HG03064 (cell line): Measurements from ENCODE around the gene DRC1.

Source experiments
- ATAC-seq: cut with Tn5 transposase; IDR thresholded peaks from one replicate; pipeline ENCODE4 v1.9.1; 2021; ENCODE audit warnings: low read depth; ENCODE audit not compliant: unreplicated experiment

Gene DRC1

DNA sequence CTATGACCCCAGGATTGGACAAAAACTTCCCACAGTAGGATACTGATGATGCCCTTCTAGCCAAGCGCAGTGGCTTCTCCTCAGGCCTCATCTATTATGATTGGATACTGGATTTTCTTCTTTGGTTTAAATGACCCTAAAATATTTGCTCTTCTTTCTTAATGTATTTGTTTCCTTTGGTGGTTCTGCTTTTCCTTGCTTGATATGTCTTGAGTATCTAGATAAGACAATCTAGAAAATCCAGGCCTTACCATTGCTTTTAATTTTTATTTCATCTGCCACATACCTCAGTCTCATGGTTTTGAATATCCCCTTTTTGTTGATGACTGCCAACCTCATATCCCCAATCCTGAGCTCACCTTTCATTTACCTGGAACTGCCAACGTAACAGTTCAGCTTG lies 40.6 kb downstream of the DRC1 start:
- no peak for ATAC-seq

GRCh38 chr2:26442707-26443106 lies 41.0 kb downstream of the DRC1 start:
- ATAC-seq = no peak

GRCh38 chr2:26444236-26444635 lies 42.5 kb downstream of the DRC1 start:
- no peak for ATAC-seq

DNA sequence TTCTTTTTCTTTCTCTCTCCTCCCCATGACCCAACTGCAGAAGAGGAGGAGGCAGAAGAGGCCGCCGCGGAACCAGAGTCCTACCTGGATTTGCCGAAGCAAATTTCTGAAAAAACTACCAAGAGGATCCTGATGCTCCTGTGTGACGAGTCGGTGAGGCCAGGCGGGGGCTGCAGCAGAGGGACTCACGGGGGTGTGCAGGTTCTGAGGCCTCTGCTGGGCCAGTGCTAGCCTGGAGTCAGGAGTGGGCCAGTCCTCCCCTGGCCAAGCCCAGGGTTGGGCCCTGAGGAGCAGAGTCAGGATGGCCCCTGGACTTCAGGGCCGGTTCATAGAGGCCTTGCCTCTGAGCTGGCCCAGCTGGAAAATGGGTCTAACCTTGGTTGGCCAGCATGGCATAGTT lies 46.9 kb downstream of the DRC1 start:
- no peak for ATAC-seq

DNA sequence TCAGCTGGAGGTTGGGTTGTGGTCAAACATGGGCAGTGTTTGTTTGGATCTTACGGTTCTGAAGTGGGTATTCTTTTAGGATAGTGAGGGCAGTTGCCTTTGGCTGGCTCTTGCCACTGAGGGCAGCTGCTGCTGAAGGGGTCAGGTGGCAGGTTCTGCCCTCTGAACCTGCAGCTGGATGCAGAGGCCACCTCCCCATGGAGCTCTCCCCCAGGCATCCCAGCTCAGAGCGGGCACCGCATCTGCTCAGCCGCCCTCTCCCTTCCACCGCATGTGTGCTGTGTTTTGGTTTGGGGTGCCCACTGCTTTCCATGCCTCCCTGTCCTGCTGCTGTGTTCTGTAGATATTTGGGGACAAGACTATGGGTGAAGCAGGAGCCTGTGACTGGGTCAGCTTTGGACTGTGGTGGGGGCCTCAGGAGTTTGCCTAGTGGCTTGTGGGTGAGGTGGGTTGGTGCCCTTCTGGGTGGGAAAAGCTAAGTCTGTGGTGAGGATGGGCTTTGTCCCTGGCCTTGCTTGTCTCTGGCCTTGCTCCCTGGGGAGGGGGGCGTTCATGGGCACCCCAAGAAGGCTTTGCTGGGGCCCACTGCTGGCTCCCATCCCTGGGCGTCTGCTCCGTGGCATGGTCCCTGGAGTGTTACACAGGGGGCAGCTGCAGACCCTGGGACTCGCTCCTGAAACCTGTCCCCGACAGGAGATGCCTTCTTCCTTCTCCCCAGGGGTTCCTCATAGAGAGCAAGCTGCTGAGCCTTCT lies 47.7 kb downstream of the DRC1 start:
- ATAC-seq = no peak

- no peak for ATAC-seq
Measured at GRCh38 chr2:26450031-26450635, 48.4 kb downstream of the DRC1 start.

DNA sequence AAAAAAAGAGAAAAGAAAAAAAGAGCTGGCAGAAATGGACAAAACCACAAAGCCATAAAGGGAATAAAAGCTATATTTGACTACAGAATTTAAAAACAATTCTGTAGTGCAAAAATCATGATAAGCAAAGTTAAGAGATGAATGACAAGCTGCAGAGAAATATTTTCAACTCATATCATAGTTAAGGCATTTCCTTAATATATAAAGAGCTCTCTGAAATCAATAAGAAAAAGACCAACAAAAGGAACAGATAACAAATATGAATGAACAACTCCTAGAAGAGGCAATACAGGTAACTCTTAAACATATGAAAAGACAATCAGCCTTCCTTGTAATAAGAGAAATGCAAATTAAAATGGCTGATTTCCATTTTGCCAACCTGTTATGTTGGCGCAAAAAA lies 50.0 kb downstream of the DRC1 start:
- no peak for ATAC-seq

GRCh38 chr2:26453421-26454329 lies 52.0 kb downstream of the DRC1 start:
- ATAC-seq = no peak

- ATAC-seq = no peak
Measured at GRCh38 chr2:26454561-26455001, 52.9 kb downstream of the DRC1 start.

- no peak for ATAC-seq
Measured at GRCh38 chr2:26455037-26455669, 53.4 kb downstream of the DRC1 start.

DNA sequence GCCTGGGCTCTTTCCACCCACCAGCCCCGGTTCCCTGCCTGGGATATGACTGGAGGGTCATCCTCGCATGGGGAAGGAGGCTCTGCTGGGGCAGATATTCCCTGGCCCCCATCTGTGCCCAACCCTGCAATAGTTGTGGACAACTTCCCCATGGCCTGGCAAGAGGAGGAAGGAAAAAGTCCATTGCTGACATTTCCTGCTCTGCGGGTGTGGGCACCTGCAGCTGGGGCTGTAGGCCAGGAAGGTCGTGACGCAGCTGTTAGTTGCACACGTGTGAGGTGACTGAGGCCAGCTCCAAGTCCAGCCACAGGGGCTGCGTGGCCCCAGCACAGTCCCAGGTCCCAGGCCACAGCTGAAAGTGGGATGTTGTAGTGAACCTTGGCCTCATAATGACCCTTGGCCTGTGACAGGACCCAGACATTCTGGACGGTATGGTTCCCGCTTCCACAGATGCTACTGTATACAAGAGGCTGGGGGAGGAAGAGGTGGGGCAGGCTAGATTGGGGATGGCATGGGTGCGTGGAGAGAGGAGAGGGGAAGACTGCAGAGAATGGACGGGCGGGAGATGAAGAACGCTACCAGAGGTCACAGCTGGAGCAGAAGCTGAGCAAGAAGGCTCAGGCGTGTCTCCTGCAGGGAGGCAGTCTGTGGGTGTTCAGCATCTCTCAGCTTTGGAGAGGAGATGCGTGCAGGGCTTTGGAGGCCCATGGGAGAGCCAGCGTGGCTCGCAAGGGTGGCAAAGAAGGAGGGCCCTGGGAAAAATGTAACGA lies 54.1 kb downstream of the DRC1 start:
- no peak for ATAC-seq

GRCh38 chr2:26456440-26457250 lies 54.9 kb downstream of the DRC1 start:
- no peak for ATAC-seq

- no peak for ATAC-seq
Measured at GRCh38 chr2:26457251-26457666, 55.5 kb downstream of the DRC1 start.

DNA sequence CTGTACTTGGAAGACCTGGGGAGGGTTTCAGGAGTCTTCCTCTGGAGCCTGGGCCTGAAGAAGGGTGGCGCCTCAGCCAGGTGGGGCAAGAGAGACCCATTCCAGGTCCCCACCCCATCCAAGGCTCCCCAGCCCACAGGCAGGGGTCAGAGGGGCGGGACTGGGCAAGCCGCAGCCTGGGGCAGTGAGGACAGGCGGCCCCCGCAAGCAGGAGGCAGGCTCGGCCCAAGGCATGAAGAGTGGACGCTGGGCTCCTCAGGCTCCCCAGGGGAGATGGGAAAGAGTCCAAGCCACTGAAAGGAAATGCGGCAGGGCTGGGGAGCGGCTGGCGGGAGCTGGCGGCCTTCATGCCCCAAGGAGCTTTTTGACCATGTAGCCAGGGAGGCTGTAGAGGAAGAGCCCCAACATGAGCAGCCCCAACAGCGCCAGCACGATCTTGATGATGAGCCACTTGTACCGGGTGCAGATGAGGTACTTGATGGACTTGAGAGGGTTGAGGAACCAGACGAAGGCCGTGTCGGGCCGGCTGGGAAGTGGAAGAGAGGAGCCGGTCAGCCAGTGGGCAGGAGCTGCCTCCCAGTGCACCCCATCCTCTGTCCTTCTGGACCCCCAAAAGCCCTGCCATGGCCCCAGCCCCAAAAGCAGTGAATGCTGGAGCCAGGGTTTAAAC lies 56.1 kb downstream of the DRC1 start:
- no peak for ATAC-seq

- ATAC-seq = no peak
Measured at GRCh38 chr2:26458365-26459042, 56.8 kb downstream of the DRC1 start.

- no peak for ATAC-seq
Measured at GRCh38 chr2:26459991-26460612, 58.4 kb downstream of the DRC1 start.

DNA sequence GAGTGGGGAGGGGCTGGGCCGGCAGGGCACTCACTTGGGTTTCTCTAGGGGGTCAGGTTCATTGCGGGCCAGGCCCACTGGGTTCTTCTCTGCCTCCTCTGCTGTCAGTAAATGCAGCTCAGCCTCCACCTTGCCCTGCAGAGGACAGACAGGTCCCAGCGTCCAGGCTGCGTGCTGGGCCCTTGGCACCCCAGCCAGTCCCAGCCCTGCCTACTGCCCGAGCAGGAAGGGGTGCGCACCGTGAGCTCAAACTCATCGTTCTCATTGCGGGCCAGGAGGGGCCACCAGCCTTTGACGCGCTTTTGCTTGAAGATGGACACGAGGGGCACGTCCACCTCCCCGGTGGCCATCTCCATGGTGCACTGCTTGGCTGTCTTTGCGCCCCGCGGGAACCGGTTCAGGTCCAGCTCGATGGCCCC lies 58.9 kb downstream of the DRC1 start:
- ATAC-seq = no peak

- no peak for ATAC-seq
Measured at GRCh38 chr2:26461601-26462023, 59.9 kb downstream of the DRC1 start.
